SJSA1 (cell line): ENCODE measurements around the gene NREP. TPM values are rescaled to one million over a fixed set of nuclear protein-coding genes. Genes with fewer than 3 reads are reported as not detected.
"Not testable (repeated sequence)": the region's sequence is repeated elsewhere in the genome, so short reads cannot be mapped to it uniquely, and the experiment has no call there.

Experiments used
- DNase-seq, 2 experiments: peaks; one replicate each; pipeline ENCODE4 v3.0.0-alpha.2; 2015 to 2020; ENCODE audit warnings: low spot score in 2 of 2, low read depth in 1 of 2
- H3K27ac ChIP-seq: fragments of 250-450 bp; sonication (Bioruptor Pico); 2 replicates; pipeline ENCODE4 v1.5.1; 2020; ENCODE audit warnings: mild to moderate bottlenecking, moderate library complexity
- H3K27me3 ChIP-seq: fragments of 250-450 bp; sonication (Bioruptor Pico); replicated peaks from 2 replicates; pipeline ENCODE4 v1.5.1; 2020; ENCODE audit warnings: mild to moderate bottlenecking, moderate library complexity
- H3K36me3 ChIP-seq: fragments of 250-450 bp; sonication (Bioruptor Pico); 2 replicates; pipeline ENCODE4 v1.5.1; 2020; ENCODE audit warnings: mild to moderate bottlenecking
- H3K4me1 ChIP-seq: fragments of 250-450 bp; sonication (Bioruptor Pico); replicated peaks from 2 replicates; pipeline ENCODE4 v1.6.1; 2021; ENCODE audit warnings: mild to moderate bottlenecking
- H3K4me3 ChIP-seq: fragments of 250-450 bp; sonication (Bioruptor Pico); 2 replicates; pipeline ENCODE4 v1.5.1; 2020; ENCODE audit warnings: mild to moderate bottlenecking
- H3K9me3 ChIP-seq: fragments of 250-450 bp; sonication (Bioruptor Pico); replicated peaks from 2 replicates; pipeline ENCODE4 v1.5.1; 2020; ENCODE audit warnings: mild to moderate bottlenecking
- total RNA-seq: library from RNA; depleted of rRNA; stranded (reverse); fragments of >200 nt; shearing (Covaris generic); gene quantifications from 2 replicates; pipeline ENCODE4 v1.2.3, GENCODE V29; 2014

NREP gene
- total RNA-seq, 1 experiment from 2014 or later: 69.3 TPM

- H3K4me3 ChIP-seq, H3K4me1 ChIP-seq, H3K36me3 ChIP-seq, DNase-seq, H3K9me3 ChIP-seq, H3K27me3 ChIP-seq, H3K27ac ChIP-seq: not testable (repeated sequence)
These were observed 40.2 kb downstream of the NREP start for GRCh38 chr5:111716789-111717188.

GRCh38 chr5:111707630-111708164 lies 49.3 kb downstream of the NREP start:
- no peaks in the 10 kb centered on the region for H3K9me3 ChIP-seq

GRCh38 chr5:111706345-111706744 lies 50.6 kb downstream of the NREP start:
- H3K9me3 ChIP-seq: no peaks in the 10 kb centered on the region
- no peak for DNase-seq
- H3K4me3 ChIP-seq: no peak overlapping the region
- no peak overlapping the region for H3K27ac ChIP-seq
- H3K27me3 ChIP-seq: no peaks in the 10 kb centered on the region
- no peaks in the 10 kb centered on the region for H3K36me3 ChIP-seq
- no peaks in the 10 kb centered on the region; the same call in 1 of the 2 replicates for H3K4me1 ChIP-seq

More at GRCh38 chr5:111707630-111708164, 49.3 kb downstream of the NREP start:
- DNase-seq: no peak
- H3K4me1 ChIP-seq: no peaks in the 10 kb centered on the region
- H3K4me3 ChIP-seq: no peak overlapping the region
- H3K27me3 ChIP-seq: no peaks in the 10 kb centered on the region
- H3K36me3 ChIP-seq: no peaks in the 10 kb centered on the region
- H3K27ac ChIP-seq: no peak overlapping the region

GRCh38 chr5:111704452-111705085 lies 52.4 kb downstream of the NREP start:
- H3K27ac ChIP-seq: no peak overlapping the region
- H3K36me3 ChIP-seq: no peaks in the 10 kb centered on the region
- DNase-seq: no peak
- no peak overlapping the region for H3K4me3 ChIP-seq
- H3K9me3 ChIP-seq: no peaks in the 10 kb centered on the region
- H3K4me1 ChIP-seq: no peaks in the 10 kb centered on the region; the same call in 1 of the 2 replicates
- H3K27me3 ChIP-seq: no peaks in the 10 kb centered on the region

DNA sequence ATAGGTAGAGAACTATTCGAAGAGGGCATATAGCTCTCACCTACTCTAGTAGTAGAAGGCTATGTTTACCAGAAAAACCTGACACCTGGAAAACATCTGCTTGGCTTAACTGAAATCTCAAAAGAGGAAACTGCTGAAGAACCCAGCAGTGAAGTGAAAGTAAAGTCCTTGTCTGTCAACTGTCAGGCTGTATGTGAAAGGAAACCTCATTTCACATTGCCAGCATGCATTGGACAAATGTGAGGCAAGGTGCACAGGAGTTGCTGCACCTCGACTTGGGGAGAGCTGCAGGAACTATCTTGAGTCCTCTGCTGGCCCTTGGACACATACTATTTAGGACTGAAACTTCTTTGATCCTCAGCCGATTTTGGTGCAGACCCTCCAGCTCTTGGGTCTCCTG lies 53.3 kb downstream of the NREP start:
- Histone ChIP-seq H3K4me1 (no peaks in the 10 kb centered on the region; the same call in 1 of the 2 replicates), H3K9me3 (no peaks in the 10 kb centered on the region), H3K27me3 (no peaks in the 10 kb centered on the region), H3K36me3 (no peaks in the 10 kb centered on the region), H3K27ac (no peak overlapping the region), H3K4me3 (no peak overlapping the region)
- DNase-seq: no peak

DNA sequence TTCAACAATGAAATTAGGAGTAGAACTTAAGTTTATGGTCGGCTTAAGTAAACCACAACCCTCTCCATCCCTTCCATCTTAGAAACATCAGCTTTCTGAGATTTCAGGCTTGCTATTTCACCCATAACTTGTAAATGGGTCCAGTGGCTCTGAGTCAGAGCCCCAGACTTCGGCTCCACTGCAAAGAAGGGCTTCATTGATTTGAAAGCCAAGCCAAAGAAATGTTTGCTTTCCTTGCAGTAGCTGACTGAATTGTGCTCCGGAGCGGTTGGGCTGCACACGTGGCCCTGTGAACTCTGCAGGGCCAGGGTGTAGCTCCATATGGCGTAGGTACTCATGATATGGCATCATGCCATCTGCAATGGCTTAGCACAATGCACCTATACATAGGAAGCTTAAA lies 57.0 kb downstream of the NREP start:
- Histone ChIP-seq H3K27me3 (no peaks in the 10 kb centered on the region), H3K27ac (no peak overlapping the region), H3K9me3 (no peaks in the 10 kb centered on the region), H3K4me1 (peaks cover 9% of the 10 kb centered on the region; the same call in 1 of the 2 replicates), H3K36me3 (no peaks in the 10 kb centered on the region), H3K4me3 (no peak overlapping the region)
- no peak for DNase-seq

- no peaks in the 10 kb centered on the region for H3K9me3 ChIP-seq
- H3K27ac ChIP-seq: no peak overlapping the region
- no peak overlapping the region for H3K4me3 ChIP-seq
- DNase-seq: no peak
- H3K27me3 ChIP-seq: no peaks in the 10 kb centered on the region
- H3K36me3 ChIP-seq: no peaks in the 10 kb centered on the region
- peaks cover 9% of the 10 kb centered on the region; the same call in 1 of the 2 replicates for H3K4me1 ChIP-seq
These were observed 57.7 kb downstream of the NREP start for GRCh38 chr5:111699324-111699723.

GRCh38 chr5:111697881-111698757 lies 58.9 kb downstream of the NREP start:
- Histone ChIP-seq H3K4me1 (peaks cover 9% of the 10 kb centered on the region; the same call in 1 of the 2 replicates), H3K27ac (no peak overlapping the region), H3K9me3 (no peaks in the 10 kb centered on the region), H3K27me3 (no peaks in the 10 kb centered on the region), H3K36me3 (no peaks in the 10 kb centered on the region), H3K4me3 (no peak overlapping the region)
- DNase-seq: no peak

- Histone ChIP-seq H3K36me3 (no peaks in the 10 kb centered on the region), H3K4me1 (peaks cover 9% of the 10 kb centered on the region; the same call in 1 of the 2 replicates), H3K27ac (no peak overlapping the region), H3K4me3 (no peak overlapping the region), H3K9me3 (no peaks in the 10 kb centered on the region), H3K27me3 (no peaks in the 10 kb centered on the region)
- no peak for DNase-seq
These were observed 59.8 kb downstream of the NREP start for GRCh38 chr5:111697215-111697614.

DNA sequence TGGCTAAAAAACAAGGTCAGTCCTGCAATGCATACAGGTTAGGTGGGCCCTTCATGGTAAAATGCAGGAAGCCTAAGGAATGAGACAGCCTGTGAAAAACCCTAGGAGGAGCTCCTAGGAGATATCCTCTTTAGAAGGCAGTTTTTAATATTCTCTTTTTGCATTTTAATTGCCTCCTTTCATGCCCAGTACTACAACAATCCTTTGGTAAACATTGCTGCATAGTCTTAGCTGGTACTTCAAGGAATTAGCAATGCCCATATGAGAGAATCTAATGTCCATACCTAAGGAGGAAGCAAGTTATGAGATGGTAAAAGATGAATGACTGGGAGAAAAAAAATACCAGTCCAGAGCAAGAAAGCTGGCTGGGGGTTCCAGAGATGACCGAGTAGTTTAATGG lies 61.0 kb downstream of the NREP start:
- DNase-seq: no peak

DNA sequence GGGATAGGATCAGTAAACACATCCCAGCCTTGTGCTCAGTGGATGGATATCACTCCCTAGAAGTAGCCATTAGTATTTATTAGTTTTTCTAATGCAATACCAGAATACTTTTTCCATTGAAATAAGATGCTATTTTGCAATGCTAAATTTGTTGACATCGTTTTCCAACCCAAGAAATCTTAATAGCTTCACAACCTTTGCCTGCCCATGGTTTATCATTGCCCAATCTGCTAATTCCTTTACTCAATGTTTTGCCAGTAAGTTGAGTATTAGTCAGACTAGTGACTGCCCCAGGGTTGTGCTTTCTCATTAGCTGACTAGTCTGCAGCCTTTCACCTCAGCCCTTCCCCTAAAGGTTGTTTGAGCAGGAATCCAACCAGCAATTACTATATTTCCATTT lies 62.9 kb downstream of the NREP start:
- no peak overlapping the region for H3K27ac ChIP-seq

More for the DNA sequence above, 61.0 kb downstream of the NREP start:
- no peak overlapping the region for H3K4me3 ChIP-seq
- H3K27ac ChIP-seq: no peak overlapping the region
- no peaks in the 10 kb centered on the region for H3K9me3 ChIP-seq
- no peaks in the 10 kb centered on the region for H3K27me3 ChIP-seq
- peaks cover 9% of the 10 kb centered on the region; the same call in 1 of the 2 replicates for H3K4me1 ChIP-seq
- H3K36me3 ChIP-seq: no peaks in the 10 kb centered on the region

DNA sequence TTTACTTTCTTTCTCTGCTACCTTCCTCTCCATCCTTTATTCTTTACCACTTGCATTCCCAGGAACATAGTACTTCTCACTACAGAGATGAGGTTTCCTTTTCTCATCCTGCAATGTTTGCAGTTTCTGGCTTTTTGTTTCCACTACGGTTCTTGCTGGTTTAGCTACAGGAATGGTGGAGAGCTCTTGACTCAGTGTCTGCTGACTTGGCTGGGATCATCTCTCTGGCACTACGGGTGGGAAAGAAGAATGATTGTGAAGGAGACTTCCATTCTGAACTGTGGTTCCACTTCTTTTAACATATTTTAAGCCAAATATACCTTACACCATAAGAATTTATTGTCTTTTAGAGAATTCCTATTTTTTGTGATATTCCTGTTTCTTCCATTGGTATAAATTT lies 65.1 kb downstream of the NREP start:
- H3K9me3 ChIP-seq: no peaks in the 10 kb centered on the region
- no peaks in the 10 kb centered on the region for H3K27me3 ChIP-seq
- DNase-seq: no peak
- H3K4me3 ChIP-seq: no peak overlapping the region
- H3K4me1 ChIP-seq: peaks cover 9% of the 10 kb centered on the region; the same call in 1 of the 2 replicates
- no peaks in the 10 kb centered on the region for H3K36me3 ChIP-seq
- no peak overlapping the region for H3K27ac ChIP-seq

More for the DNA sequence above, 62.9 kb downstream of the NREP start:
- peaks cover 9% of the 10 kb centered on the region; the same call in 1 of the 2 replicates for H3K4me1 ChIP-seq
- no peak overlapping the region for H3K4me3 ChIP-seq
- no peaks in the 10 kb centered on the region for H3K9me3 ChIP-seq
- no peak for DNase-seq
- no peaks in the 10 kb centered on the region for H3K27me3 ChIP-seq
- H3K36me3 ChIP-seq: no peaks in the 10 kb centered on the region

DNA sequence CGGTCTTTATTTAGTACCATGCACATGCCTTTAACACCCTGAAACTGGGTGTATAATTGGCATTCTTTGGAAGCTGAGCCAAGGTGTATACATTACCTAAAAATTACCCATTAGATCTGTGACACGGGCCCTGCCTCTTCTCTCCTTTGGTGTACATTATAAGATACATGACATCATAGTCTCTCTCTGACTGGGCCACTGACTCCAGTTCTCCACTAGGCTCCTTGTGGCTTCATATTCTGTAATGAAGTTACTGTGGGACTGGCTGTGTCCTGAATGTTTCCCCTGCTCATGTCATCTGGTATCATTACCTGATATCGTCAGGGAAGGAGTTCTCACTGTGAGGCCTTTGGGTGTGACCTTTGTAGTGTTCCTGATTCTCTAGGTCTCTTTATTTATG lies 65.5 kb downstream of the NREP start:
- Histone ChIP-seq H3K27ac (no peak overlapping the region), H3K9me3 (no peaks in the 10 kb centered on the region), H3K4me3 (no peak overlapping the region), H3K36me3 (no peaks in the 10 kb centered on the region), H3K4me1 (peaks cover 6% of the 10 kb centered on the region; the same call in 1 of the 2 replicates), H3K27me3 (no peaks in the 10 kb centered on the region)
- no peak for DNase-seq
